IPS DF 19.7 (cell line): Measurements from ENCODE around the gene TIAL1.
A peak's percentile ranks its signal among the peaks of the same experiment; 100 is the strongest.
"Not testable (repeated sequence)": the region's sequence is repeated elsewhere in the genome, so short reads cannot be mapped to it uniquely, and the experiment has no call there.

Source experiments
- DNase-seq: peaks from one replicate; pipeline ENCODE4 v3.0.0-alpha.2; 2013; ENCODE audit warnings: low read depth, low spot score

Gene TIAL1

DNA sequence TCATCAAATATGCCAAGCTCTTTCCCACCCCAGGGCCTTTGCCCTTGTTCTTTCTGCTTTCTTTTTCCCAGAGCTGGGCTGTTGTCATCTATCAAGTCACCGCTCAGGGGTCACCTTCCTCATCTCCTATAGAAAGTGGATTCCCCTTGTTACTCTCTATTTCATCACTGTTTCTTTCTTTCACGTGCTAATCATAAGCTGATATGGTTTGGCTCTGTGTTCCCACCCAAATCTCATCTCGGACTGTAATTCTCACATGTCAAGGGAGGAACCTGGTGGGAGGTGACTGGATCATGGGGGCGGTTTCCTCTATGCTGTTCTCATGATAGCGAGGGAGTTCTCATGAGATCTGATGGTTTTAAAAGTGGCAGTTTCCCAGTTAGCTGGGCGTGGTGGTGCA is 17.0 kb upstream of the TIAL1 start:
- no peak for DNase-seq

DNA sequence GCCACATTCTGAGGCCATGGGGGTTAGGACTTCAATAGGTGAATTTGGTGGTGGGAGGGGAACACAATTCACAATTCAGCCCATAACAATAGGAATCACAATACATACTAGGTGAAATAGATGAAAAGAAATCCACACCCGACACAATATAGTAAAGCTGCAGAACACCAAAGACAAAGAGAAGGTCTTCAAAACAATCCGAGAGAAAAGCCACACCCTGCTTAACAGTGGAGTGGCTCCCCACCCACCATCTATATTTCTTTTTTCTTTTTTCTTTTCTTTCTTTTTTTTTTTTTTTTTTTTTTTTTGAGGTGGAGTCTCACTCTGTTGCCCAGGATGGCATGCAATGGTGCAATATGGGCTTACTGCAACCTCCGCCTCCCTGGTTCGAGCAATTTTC is 14.7 kb upstream of the TIAL1 start:
- no peak for DNase-seq

DNA sequence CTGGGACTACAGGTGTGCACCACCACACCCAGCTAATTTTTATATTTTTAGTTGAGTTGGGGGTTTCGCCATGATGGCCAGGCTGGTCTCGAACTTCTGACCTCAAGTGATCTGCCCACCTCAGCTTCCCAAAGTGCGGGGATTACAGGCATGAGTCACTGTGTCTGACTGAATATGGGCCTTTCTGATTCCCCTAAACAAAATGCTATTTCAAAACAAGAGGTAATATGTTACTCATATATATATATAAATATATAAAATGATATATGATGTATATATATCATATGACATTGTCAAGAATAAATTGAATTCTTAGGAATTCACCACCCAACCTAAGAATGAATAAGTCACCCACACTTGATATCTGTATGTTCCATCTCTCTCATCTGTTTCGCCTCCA is 12.8 kb upstream of the TIAL1 start:
- DNase-seq = no peak

DNA sequence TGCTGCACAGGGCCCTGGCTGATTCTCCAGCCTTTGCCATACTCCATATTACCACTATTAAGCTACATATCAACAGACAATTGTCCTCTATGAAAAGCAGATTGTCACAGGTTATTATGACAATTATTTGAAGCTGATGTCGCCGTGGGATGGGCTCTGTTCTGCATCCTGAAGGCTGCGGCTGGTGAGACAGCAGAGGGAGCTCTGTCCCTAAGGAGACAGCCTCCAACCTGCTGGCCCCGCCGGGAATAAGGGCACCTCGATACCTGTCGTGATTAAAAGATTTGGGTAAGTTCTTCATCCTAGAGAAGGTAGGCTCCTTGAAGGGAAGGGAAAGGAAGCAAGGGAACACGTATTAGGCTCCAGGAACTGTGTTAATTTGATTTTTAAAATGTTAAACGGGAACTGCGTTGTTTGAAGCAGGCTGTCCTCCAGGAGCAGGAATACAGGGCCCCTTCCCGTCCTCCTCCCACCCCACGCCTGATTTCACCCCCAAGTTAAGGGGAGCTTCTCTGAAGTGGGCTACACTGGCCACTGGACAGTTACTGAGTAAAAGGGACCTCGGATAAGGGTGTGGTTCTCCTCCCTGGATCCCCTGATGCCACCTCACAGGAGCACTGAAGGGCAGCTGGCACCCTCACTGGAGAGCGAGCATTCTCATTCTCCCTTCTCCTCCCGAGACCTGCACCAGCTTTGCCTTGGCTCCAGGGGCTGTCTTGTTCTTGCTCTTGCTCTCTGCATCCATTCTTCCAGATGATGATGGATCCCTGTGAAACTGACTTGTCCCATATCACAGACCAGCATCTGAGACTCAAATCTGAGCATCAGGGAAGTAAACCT is 11.8 kb upstream of the TIAL1 start:
- no peak for DNase-seq

DNA sequence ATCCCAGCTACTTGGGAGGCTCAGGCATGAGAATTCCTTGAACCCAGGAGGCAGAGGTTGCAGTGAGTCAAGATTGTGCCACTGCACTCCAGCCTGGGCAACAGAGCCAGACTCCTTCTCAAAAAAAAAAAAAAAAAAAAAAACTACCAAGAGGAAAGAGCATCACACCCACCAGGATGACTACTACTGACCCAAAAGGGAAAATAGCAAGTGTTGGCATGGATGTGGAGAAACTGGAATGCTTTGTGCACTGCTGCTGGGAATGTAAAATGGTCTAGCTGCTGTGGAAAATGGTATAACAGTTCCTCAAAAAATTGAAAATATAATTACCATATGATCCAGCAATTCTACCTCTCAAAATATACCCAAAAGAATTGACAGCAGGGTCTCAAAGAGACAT is 7.7 kb upstream of the TIAL1 start:
- no peak for DNase-seq

DNA sequence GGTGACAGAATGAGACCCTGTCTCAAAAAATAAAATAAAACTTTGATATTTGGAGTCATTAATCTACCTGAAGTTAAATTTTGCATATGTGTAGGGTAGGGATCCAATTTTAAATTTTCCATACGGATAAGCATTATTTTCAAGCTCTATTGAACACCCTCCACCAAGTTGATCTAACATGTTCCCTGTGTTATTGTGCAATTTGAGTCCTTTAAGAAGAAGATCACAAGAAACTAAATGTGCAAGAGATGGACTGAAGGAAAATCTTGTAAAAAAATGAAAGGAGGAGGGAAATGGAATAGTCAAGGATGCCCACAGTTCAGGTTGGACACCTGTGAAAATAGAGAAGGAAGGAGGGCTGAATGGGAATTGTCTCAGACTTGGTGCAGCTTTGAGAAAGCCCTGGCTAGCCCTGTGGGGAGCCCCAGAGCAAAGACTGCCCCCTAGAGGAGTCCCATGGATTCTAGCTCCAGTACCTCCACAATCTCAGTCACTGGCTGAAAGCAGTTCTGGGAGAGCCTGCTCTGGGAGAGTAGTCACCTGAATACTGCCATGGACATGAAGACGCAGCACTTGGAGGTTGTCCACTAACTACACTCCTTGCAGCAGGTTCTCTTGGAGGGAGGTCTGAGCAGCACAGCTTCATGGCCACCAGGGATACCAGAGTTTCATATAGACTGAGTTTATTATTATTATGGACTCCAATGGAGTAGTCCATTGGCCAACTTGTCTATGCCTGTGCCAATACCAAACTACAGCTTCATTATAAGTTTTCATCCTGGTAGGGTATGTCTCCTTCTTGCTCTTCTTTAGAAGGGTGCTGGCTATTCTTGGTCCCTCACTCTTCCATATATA is 5.7 kb upstream of the TIAL1 start:
- peak; percentile 35 for DNase-seq

DNA sequence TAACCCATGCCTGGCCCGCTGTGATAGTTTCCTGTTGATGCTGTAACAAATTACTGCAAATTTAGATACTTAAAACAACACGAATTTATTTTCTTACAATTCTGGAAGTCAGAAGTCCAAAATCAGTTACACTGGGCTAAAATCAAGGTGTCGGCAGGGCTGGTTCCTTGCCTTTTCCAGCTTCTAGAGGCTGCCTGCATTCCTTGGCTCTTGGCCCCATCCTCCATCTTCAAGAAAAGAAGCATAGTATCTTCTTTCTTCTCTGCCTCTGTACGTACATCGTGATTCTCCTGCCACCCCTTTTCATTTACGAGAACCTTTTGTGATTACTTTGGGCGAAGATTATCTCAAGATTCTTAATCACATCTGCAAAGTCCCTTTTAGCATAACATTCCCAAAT is 1.6 kb upstream of the TIAL1 start:
- DNase-seq = no peak

DNA sequence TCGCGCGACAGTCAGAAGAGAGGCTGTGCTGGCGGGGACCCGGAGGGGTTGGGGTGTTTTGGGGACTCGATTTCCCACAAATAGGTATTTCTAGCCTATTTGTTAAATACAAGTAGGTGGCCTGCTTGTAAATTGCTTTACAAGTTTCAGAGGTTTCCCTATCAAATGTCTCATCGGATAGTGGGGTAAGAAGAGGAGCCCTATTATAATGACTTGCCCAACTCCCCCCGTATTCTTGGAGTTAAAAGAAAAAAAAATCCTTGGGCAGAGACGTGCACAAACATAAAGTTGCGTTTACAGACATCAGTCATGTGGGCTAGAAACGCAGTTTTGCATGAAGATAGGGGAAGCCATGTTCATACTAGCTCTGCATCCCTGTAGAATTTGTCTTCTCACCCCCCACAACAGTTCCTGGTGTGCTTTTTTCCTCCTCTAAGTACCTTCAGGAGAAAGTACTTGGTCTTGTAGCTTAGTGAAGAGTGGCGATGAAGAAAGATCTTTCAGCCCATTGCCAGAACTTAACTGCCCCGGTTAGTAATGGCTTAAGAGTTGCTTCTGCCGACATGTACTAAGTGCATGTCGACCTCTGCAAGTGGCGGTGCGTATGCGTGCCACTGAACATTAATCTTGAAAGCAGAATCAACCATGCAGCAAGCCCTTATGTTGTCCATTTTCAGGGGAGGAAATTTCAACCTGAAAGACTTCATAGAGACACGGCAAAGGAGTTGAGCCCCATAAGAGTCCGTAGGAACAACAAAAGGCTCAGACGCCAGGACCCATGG is 832 bp upstream of the TIAL1 start:
- DNase-seq = no peak

DNA sequence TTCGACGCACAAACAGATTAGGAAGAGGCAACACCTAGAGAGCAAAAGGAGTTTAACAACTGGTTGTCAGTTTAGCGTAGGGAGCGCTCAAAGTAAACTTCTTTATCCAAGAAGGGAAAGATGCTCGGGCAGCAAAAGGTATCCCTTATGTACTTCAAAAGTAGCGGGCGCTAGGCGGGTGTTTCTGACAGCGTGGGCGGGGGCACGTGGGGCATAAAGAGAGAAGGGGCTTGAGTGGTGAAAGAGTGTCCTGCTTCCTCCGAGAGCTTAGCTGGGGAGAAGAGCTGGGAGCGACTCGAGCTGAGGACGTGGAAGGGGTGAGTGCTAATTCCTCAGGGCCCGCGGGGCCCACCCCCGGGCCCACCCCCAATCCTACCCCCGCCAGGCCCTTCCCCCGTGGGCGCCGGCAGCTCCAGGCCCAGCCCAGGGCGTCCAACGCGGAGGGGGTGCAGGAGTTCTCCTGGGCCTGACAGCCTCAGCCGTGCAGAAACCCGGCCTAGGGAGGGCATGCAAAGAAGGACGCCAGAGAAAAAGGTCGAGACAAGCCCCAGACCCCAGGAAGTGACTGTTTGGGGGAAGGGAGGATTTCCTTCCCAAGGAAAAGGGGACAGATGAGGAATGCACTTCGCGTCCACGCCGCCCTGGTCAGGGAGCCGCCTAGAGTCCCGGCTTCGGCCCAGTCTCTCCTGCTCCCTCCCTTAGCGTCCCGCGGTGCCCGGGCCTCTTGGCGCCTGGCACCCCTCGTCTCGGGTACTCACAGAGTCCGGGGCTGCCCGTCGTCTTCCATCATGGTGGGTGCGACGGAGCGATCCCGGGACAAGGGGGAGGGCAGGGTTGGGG is 868 bp downstream of the TIAL1 start:
- no peak for DNase-seq

DNA sequence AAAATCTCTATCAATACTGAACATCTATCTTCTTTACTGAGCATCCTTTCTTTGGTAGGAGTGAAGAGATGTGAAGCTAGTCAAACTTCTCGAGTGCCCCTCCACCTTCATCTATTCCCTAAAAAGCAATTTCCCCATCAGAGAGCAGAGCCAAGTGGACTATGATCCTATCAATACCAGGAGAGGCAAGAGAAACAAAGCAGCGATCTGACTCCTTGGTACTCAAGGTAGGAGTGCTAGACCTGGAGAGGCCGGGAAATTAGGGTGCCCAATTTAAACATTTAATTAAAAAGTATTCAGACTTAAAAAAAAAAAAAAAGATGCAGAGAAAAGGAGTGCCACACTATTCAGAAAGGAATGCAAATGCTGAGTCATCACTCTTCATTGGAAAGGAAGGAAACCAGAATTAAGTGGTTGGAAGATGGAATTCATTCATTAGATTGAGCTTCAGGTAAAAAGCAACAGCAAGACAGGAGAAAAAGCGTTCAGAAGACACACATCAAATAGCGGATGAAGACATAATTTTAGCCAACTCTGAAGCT is 1.6 kb downstream of the TIAL1 start:
- DNase-seq = no peak

DNA sequence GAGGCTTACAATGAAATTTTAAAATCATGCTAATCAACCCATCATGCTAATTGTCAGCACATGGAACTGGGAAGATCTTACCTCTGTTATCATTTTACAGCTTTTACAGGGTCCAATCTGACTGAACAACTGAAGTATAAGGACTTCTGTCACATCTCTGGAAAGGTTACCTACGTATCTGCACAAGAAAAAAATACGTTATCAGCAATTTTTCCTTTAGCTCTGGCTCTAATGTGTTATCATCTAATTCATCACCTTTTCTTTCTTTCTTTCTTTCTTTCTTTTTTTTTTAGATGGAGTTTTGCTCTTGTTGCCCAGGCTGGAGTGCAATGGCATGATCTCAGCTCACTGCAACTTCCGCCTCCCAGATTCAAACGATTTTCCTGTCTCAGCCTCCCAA is 8.7 kb downstream of the TIAL1 start:
- no peak for DNase-seq

DNA sequence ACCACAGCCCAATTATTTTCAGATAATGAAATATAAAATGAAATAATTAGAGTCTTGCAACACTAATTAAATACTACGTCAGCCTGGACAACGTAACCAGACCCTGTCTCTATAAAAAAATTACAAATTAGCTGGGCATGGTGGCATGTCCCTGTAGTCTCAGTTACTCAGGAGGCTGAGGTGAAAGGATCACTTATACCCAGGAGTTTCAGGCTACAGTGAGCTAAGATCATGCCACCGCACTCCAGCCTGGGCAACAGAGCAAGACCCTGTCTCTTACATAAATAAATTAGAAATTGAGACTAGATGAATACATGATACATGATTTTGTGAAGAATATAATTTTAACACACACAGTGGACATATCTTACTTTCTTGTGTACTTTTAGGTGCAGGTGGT is 18.4 kb downstream of the TIAL1 start:
- no peak for DNase-seq

DNA sequence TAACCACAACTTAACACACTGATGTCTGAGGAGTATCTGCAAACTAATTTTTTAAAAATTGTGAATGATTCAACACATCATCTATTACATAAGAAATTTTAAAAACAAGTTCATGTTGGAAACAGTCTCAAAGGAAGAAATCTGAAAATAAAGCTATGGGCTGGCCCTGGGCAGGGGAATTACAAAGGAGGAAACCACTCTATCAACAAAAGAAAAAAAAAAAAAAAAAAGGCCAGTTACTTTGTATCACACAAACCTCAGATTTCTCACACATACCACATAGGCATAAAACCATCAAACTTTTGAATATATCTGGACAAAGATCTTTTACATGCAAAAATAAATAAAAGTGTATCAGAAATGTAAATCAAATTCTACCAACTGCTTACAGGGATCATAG is 20.8 kb downstream of the TIAL1 start:
- no peak for DNase-seq

DNA sequence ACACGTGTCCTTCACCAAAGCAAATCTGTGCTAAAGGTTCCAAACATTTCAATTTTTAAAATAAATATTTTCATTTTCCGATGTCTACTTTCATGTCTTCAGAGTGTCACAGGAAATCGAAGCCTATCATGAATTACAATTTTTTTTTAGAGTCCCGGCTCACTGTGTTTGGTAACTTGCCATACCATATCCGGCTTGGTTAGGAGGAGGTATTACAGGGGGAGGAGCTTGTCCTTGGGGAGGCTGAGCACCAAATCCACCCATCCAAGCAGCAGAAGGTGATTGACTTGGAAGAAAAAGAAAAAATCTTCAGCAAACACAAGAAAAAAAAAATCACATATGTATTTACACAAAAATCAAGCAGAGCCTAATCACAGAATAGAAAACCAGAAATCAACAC is 21.3 kb downstream of the TIAL1 start:
- DNase-seq = no peak

DNA sequence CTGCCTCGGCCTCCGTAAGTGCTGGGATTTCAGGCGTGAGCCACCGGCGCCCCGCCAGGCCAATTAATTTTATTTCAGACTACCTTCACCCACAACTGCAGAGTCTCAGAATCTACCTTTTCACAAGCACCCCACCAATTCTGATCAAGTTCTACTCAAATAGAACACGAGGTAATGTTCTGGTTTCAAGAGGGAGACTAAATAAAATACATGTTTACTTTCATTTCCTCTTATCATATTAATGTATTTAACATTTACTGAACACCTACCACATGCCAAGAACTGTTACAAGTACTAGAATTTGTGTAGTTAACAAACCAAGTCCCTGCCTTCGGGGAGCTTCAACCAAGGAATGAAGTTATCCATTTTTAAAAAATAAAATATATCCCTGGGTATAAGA is 28.8 kb downstream of the TIAL1 start:
- DNase-seq = no peak

DNA sequence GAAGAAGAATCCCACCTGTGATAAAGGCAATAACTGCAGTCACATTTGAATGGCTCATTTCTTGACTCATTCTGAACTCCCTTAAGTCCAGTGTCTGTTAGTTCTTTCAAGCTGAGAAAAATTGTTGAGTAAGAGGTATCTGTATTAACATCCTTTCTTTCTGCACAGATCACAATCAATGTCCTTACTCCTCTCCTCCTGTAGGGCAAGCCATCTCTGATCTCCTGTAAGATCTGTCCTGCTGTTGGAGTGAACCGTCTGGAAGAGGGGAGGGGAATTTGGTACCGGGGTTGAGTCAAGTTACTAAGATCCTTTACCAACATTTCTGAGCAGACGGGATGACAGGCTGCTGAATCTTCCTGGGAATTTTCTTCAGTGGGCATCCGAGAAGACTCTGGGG is 34.7 kb downstream of the TIAL1 start:
- no peak for DNase-seq

DNA sequence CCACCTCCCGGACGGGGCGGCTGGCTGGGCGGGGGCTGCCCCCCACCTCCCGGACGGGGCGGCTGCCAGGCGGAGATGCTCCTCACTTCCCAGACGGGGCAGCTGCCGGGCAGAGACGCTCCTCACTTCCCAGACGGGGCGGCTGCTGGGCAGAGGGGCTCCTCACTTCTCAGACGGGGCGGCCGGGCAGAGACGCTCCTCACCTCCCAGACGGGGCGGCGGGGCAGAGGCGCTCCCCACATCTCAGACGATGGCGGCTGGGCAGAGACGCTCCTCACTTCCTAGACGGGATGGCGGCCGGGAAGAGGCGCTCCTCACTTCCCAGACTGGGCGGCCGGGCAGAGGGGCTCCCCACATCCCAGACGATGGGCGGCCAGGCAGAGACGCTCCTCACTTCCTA is 37.3 kb downstream of the TIAL1 start:
- not testable (repeated sequence) for DNase-seq

DNA sequence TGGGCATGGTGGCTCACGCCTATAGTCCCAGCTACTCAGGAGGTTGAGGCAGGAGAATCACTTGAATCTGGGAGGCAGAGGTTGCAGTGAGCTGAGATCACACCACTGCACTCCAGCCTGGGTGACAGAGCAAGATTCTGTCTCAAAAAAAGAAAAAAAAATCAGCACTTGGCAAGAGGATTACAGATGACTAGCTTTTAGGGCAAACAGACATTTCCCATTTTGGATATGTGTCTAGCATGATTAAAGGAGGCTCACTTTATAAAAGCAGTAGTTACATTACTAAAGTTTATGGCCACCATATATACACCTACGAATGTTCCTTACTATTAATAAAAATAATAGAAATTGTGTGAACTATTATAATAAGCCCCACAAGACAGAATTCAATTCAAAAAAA is 40.7 kb downstream of the TIAL1 start:
- not testable (repeated sequence) for DNase-seq

DNA sequence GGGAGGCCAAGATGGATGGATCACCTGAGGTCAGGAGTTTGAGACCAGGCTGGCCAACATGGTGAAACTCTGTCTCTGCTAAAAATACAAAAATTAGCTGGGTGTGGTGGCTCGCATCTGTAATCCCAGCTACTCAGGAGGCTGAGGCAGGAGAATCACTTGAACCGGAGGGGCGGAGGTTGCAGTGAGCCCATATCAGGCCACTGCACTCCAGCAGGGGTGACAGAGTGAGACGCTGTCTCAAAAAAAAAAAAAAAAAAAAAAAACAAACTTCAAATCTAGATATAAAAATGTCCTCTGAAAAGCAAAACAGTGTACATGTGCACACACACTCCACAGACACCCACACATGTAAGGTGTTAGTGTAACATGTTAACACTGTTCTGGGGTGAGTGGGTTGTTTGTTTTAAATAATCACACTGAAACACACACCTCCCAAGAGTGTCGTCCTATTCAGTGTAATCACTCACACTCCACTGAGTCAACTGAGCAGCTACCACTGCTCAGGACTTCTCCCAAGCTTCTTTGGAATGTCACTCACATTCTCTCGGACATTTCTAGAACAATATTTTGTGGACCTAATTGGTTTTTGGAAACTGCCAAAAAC is 41.5 kb downstream of the TIAL1 start:
- DNase-seq = no peak

DNA sequence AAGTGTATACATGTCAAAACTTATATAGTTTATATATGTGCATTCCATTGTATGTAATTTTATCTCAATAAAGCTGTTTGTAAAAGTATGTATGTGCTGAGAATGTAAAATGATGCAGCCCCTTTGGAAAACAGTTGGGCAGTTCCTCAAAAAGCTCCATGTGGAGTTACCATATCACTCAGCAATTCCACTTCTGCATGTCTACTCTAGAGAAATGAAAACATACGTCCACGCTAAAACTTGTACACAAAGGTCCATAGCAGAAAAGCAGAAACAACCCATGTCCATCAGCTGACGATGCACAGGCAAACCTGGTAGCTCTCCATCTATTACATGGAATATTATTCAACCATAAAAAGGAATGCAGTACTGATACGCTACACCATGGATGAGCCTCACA is 45.9 kb downstream of the TIAL1 start:
- no peak for DNase-seq
